NB4 (cell line): ENCODE results near the gene ADCY10.
A peak's percentile ranks its signal among the peaks of the same experiment; 100 is the strongest.

ENCODE experiments used
- DNase-seq: peaks from one replicate; pipeline ENCODE4 v3.0.0; 2010; ENCODE audit warnings: low read depth
- H3K4me3 ChIP-seq: one replicate; pipeline ENCODE4 v1.5.1; 2011; ENCODE audit warnings: mild to moderate bottlenecking, low read depth, low read length, moderate library complexity
- CTCF ChIP-seq: IDR thresholded peaks from one replicate; pipeline ENCODE4 v1.5.1; 2012; ENCODE audit warnings: low read depth, low read length
- MAX ChIP-seq: IDR thresholded peaks from 2 replicates; pipeline ENCODE4 v1.6.1; 2011; ENCODE audit warnings: low read depth, low read length
- MYC ChIP-seq: IDR thresholded peaks from 2 replicates; pipeline ENCODE4 v1.6.1; 2011; ENCODE audit warnings: low read depth, low read length
- POLR2A ChIP-seq: IDR thresholded peaks from 2 replicates; pipeline ENCODE4 v1.6.1; 2011; ENCODE audit warnings: mild to moderate bottlenecking; ENCODE audit not compliant: insufficient read length; ENCODE audit errors: extremely low read depth

The ADCY10 gene

DNA sequence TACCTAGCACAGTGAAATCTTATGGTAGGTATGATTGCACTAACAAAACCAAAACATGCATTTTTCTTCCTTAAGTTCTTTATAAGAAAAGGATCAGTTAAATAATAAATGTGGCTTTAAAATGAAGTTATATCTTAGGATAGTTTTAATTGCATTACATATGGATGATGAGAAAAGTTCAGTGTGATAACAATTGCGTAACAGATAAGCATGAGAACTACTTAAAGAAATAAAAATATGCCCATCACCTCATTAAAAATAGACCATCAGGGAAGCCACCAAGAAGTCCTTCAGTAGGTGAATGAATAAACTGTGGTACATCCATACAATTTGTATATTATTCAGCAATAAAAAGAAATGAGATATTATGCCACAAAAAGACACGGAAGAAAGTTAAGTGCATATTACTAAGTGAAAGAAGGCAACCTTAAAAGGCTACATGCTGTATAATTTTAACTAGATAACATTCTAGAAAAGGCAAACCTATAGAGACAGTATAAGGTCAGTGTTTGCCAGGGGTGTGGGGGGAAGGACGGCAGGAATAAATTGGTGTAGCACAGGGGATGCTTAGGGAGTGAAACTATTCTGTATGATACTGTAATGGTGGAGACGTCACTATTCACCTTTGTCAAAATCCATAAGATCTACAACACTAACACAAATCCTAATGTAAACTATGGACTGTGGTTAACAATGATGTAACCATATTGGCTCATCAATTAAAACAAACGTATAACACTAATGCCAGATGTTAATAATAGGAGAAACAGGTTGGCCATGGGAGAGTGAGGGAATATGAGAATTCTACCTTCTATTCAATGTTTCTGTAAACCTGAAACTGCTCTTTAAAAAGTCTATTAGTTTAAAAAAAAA, 149.2 kb downstream of the ADCY10 start:
- TF ChIP-seq MAX (no peak), CTCF (no peak), POLR2A (no peak), MYC (no peak)
- no peak overlapping the region for H3K4me3 ChIP-seq
- DNase-seq = no peak

- TF ChIP-seq MYC (no peak), CTCF (no peak), MAX (no peak), POLR2A (no peak)
- no peak overlapping the region for H3K4me3 ChIP-seq
- no peak for DNase-seq
Measured at GRCh38 chr1:167763525-167764220, 150.3 kb downstream of the ADCY10 start.

DNA sequence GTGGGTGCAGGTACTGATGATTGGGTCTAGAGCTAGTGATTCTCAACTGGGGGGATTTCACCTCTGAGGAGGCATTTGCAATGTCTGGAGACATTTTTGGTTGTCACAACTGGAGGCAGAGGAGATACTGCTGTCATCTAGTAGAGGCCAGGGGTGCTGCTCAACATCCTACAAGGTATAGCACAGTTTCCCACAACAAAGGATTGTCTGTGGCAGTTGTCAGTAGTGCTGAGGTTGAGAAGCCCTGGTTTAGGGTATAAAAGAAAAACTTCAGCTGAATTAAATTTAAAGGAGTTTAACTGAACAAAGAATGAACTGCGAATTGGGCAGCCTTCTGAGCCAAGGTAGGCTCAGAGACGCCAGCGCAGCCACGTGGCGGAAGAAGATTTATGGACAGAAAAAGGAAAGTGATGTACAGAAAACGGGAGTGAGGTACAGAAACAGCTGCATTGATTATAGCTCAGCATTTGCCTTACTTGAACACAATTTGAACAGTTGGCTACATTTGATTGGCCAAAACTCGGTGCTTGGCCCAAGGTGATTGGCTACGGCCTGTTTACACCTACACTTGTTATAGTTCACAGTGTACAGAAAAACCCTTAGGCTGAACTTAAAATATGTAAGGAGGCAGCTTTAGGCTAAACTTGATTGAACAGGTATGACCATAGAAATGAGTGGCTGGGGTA, 151.7 kb downstream of the ADCY10 start:
- H3K4me3 ChIP-seq = no peak overlapping the region
- TF ChIP-seq MYC = no peak
- TF ChIP-seq MAX = no peak
- no peak for TF ChIP-seq POLR2A
- no peak for TF ChIP-seq CTCF
- no peak for DNase-seq

DNA sequence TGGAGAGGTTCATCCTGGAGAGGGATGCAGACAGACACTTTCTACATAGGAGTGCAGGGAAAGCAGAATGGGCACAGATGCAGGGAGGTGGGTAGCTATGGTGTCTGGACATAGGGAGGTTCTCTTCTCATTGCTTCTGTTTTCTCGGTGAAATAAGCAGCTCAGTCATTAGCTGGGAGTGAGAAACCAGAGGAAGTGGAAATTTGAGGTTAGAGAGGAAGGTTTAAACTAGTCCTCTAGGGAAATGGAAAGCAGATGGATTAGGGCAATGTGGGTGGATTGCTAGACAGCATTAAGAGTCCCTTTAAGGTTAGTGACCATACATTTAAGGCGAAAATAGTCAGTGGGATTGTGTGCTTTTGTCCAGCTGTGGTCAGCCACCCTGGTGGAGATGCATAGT, 152.5 kb downstream of the ADCY10 start:
- no peak for TF ChIP-seq MAX
- TF ChIP-seq MYC = no peak
- TF ChIP-seq CTCF = no peak
- no peak for TF ChIP-seq POLR2A
- H3K4me3 ChIP-seq = no peak overlapping the region
- DNase-seq = peak; percentile 72
